ENCODE measurements around the gene NNT.
"Not testable (repeated sequence)": the region's sequence is repeated elsewhere in the genome, so short reads cannot be mapped to it uniquely, and the experiment has no call there.

The NNT gene

GRCh38 chr5:43729846-43730478 lies 127.0 kb downstream of the NNT start:
- ATAC-seq (ENCODE audit: insufficient read depth, low read depth), result no peak
- no peak for DNase-seq
- H3K36me3 ChIP-seq (ENCODE audit: insufficient read depth, low read length), result no peaks in the 10 kb centered on the region

GRCh38 chr5:43730832-43731342 lies 127.9 kb downstream of the NNT start:
- Histone ChIP-seq H3K4me1 (ENCODE audit: insufficient read depth, low read length) (peaks cover 6% of the 10 kb centered on the region), H2AFZ (ENCODE audit: low read depth, low read length) (no peak overlapping the region), H3K4me2 (ENCODE audit: insufficient read depth, low read length) (no peak overlapping the region), H3K4me3 (ENCODE audit: low read depth in 1 of 2, low read length in 2 of 2) (no peak overlapping the region), H4K20me1 (ENCODE audit: insufficient read depth, low read length) (no peaks in the 10 kb centered on the region), H3K36me3 (ENCODE audit: insufficient read depth, low read length) (no peaks in the 10 kb centered on the region), H3K9me3 (ENCODE audit: insufficient read depth, low read length, severe bottlenecking) (no peaks in the 10 kb centered on the region), H3K79me2 (ENCODE audit: insufficient read depth, low read length) (no peaks in the 10 kb centered on the region), H3K27me3 (ENCODE audit: insufficient read depth, low read length, poor library complexity) (no peaks in the 10 kb centered on the region), H3K9ac (ENCODE audit: low read depth, low read length) (no peak overlapping the region), H3K27ac (ENCODE audit: low read length) (no peak overlapping the region)
- ATAC-seq (ENCODE audit: insufficient read depth, low read depth) (no peak), DNase-seq (no peak)
- TF ChIP-seq EZH2 (IDR thresholded peaks at IDR 0.05; ENCODE audit: borderline replicate concordance, low read depth, low read length, severe bottlenecking) (no peak), CTCF (IDR thresholded peaks at IDR 0.05; ENCODE audit: borderline replicate concordance, extremely low read depth, low read length, poor library complexity, severe bottlenecking) (no peak)

More at GRCh38 chr5:43729846-43730478, 127.0 kb downstream of the NNT start:
- no peaks in the 10 kb centered on the region for H3K27me3 ChIP-seq (ENCODE audit: insufficient read depth, low read length, poor library complexity)
- H2AFZ ChIP-seq (ENCODE audit: low read depth, low read length), result no peak overlapping the region
- TF ChIP-seq EZH2 (IDR thresholded peaks at IDR 0.05; ENCODE audit: borderline replicate concordance, low read depth, low read length, severe bottlenecking) (no peak), CTCF (IDR thresholded peaks at IDR 0.05; ENCODE audit: borderline replicate concordance, extremely low read depth, low read length, poor library complexity, severe bottlenecking) (peak; percentile 70)
- no peaks in the 10 kb centered on the region for H4K20me1 ChIP-seq (ENCODE audit: insufficient read depth, low read length)
- no peak overlapping the region for H3K4me2 ChIP-seq (ENCODE audit: insufficient read depth, low read length)
- no peak overlapping the region for H3K4me3 ChIP-seq (ENCODE audit: low read depth in 1 of 2, low read length in 2 of 2)
- no peak overlapping the region for H3K9ac ChIP-seq (ENCODE audit: low read depth, low read length)
- H3K4me1 ChIP-seq (ENCODE audit: insufficient read depth, low read length), result peaks cover 4% of the 10 kb centered on the region
- no peaks in the 10 kb centered on the region for H3K79me2 ChIP-seq (ENCODE audit: insufficient read depth, low read length)
- H3K27ac ChIP-seq (ENCODE audit: low read length), result no peak overlapping the region
- no peaks in the 10 kb centered on the region for H3K9me3 ChIP-seq (ENCODE audit: insufficient read depth, low read length, severe bottlenecking)

- H3K27me3 ChIP-seq (ENCODE audit: insufficient read depth, low read length, poor library complexity), result no peaks in the 10 kb centered on the region
- H3K9me3 ChIP-seq (ENCODE audit: insufficient read depth, low read length, severe bottlenecking), result no peaks in the 10 kb centered on the region
- TF ChIP-seq EZH2 (IDR thresholded peaks at IDR 0.05; ENCODE audit: borderline replicate concordance, low read depth, low read length, severe bottlenecking) (no peak), CTCF (IDR thresholded peaks at IDR 0.05; ENCODE audit: borderline replicate concordance, extremely low read depth, low read length, poor library complexity, severe bottlenecking) (no peak)
- no peaks in the 10 kb centered on the region for H4K20me1 ChIP-seq (ENCODE audit: insufficient read depth, low read length)
- peaks cover 6% of the 10 kb centered on the region for H3K4me1 ChIP-seq (ENCODE audit: insufficient read depth, low read length)
- H3K9ac ChIP-seq (ENCODE audit: low read depth, low read length), result no peak overlapping the region
- H3K36me3 ChIP-seq (ENCODE audit: insufficient read depth, low read length), result no peaks in the 10 kb centered on the region
- H3K27ac ChIP-seq (ENCODE audit: low read length), result no peak overlapping the region
- no peaks in the 10 kb centered on the region for H3K79me2 ChIP-seq (ENCODE audit: insufficient read depth, low read length)
- H3K4me2 ChIP-seq (ENCODE audit: insufficient read depth, low read length), result no peak overlapping the region
- DNase-seq (no peak), ATAC-seq (ENCODE audit: insufficient read depth, low read depth) (no peak)
- H2AFZ ChIP-seq (ENCODE audit: low read depth, low read length), result no peak overlapping the region
- H3K4me3 ChIP-seq (ENCODE audit: low read depth in 1 of 2, low read length in 2 of 2), result no peak overlapping the region
These were observed 128.6 kb downstream of the NNT start for GRCh38 chr5:43731573-43731972.

- not testable (repeated sequence) for H3K79me2 ChIP-seq (ENCODE audit: insufficient read depth, low read length); H3K9me3 ChIP-seq (ENCODE audit: insufficient read depth, low read length, severe bottlenecking); H3K4me2 ChIP-seq (ENCODE audit: insufficient read depth, low read length); H3K4me1 ChIP-seq (ENCODE audit: insufficient read depth, low read length); H3K4me3 ChIP-seq (ENCODE audit: low read depth in 1 of 2, low read length in 2 of 2); H3K36me3 ChIP-seq (ENCODE audit: insufficient read depth, low read length); H3K9ac ChIP-seq (ENCODE audit: low read depth, low read length); ATAC-seq (ENCODE audit: insufficient read depth, low read depth); H2AFZ ChIP-seq (ENCODE audit: low read depth, low read length); H4K20me1 ChIP-seq (ENCODE audit: insufficient read depth, low read length); DNase-seq; H3K27me3 ChIP-seq (ENCODE audit: insufficient read depth, low read length, poor library complexity); H3K27ac ChIP-seq (ENCODE audit: low read length)
These were observed 143.1 kb downstream of the NNT start for GRCh38 chr5:43745923-43746548.

All from DND-41 (cell line).